Measurements from ENCODE around the gene ECHS1.

ECHS1 gene

GRCh38 chr10:133316266-133316665 is 56.9 kb downstream of the ECHS1 start:
- TF ChIP-seq CTCF (IDR thresholded peaks at IDR 0.05; ENCODE audit: borderline replicate concordance, control extremely low read depth, extremely low read depth, insufficient read depth, missing control alignments): no peak
- in situ Hi-C loops (cut with MboI; ENCODE audit: low sequenced_read_pairs, unreplicated experiment): no loop called here

GRCh38 chr10:133315847-133316246 is 57.3 kb downstream of the ECHS1 start:
- in situ Hi-C loops (cut with MboI; ENCODE audit: low sequenced_read_pairs, unreplicated experiment): no loop called here
- TF ChIP-seq CTCF (IDR thresholded peaks at IDR 0.05; ENCODE audit: borderline replicate concordance, control extremely low read depth, extremely low read depth, insufficient read depth, missing control alignments): no peak
- no peak for DNase-seq (ENCODE audit: low spot score)

More at GRCh38 chr10:133316266-133316665, 56.9 kb downstream of the ECHS1 start:
- DNase-seq (ENCODE audit: low spot score): no peak

GRCh38 chr10:133314911-133315310 is 58.2 kb downstream of the ECHS1 start:
- DNase-seq (ENCODE audit: low spot score): no peak
- TF ChIP-seq CTCF (IDR thresholded peaks at IDR 0.05; ENCODE audit: borderline replicate concordance, control extremely low read depth, extremely low read depth, insufficient read depth, missing control alignments): no peak
- in situ Hi-C loops (cut with MboI; ENCODE audit: low sequenced_read_pairs, unreplicated experiment): no loop called here

GRCh38 chr10:133313192-133313591 is 60.0 kb downstream of the ECHS1 start:
- in situ Hi-C loops (cut with MboI; ENCODE audit: low sequenced_read_pairs, unreplicated experiment): no loop called here
- no peak for TF ChIP-seq CTCF (IDR thresholded peaks at IDR 0.05; ENCODE audit: borderline replicate concordance, control extremely low read depth, extremely low read depth, insufficient read depth, missing control alignments)
- DNase-seq (ENCODE audit: low spot score): no peak

- in situ Hi-C loops (cut with MboI; ENCODE audit: low sequenced_read_pairs, unreplicated experiment): no loop called here
- no peak for TF ChIP-seq CTCF (IDR thresholded peaks at IDR 0.05; ENCODE audit: borderline replicate concordance, control extremely low read depth, extremely low read depth, insufficient read depth, missing control alignments)
These were observed 60.4 kb downstream of the ECHS1 start for GRCh38 chr10:133312769-133313145.

More at GRCh38 chr10:133312769-133313145, 60.4 kb downstream of the ECHS1 start:
- DNase-seq (ENCODE audit: low spot score): no peak

Data from GM13976 (cell line).